ES-I3 (cell line): Measurements from ENCODE around the gene BEX5.
"Not testable (repeated sequence)": the region's sequence is repeated elsewhere in the genome, so short reads cannot be mapped to it uniquely, and the experiment has no call there.

ENCODE experiments used
- H3K36me3 ChIP-seq: 2 replicates; pipeline ENCODE4 v1.6.1; 2013; ENCODE audit warnings: mild to moderate bottlenecking, low read length, control low read depth, moderate library complexity; ENCODE audit not compliant: insufficient read depth
- H3K4me1 ChIP-seq: 2 replicates; pipeline ENCODE4 v1.6.1; 2013; ENCODE audit warnings: mild to moderate bottlenecking, control low read depth, low read length; ENCODE audit not compliant: insufficient read depth
- H3K9ac ChIP-seq: 2 replicates; pipeline ENCODE4 v1.6.1; 2013; ENCODE audit warnings: low read depth, mild to moderate bottlenecking, low read length, moderate library complexity
- H3K9me3 ChIP-seq: 2 replicates; pipeline ENCODE4 v1.6.1; 2013; ENCODE audit warnings: mild to moderate bottlenecking, low read length, moderate library complexity; ENCODE audit not compliant: control insufficient read depth, insufficient read depth

Gene BEX5

GRCh38 chrX:102155806-102156179 lies at the start of gene BEX5:
Gene BEX5, minus strand, starts transcription at chrX:102155977. Its CDS starts 1,712 bp downstream, at chrX:102154265.
- no peaks in the 10 kb centered on the region for H3K4me1 ChIP-seq
- peak within 1 kb of the TSS; percentile 59; the same call in 1 of the 2 replicates for H3K9ac ChIP-seq
- no peaks in the 10 kb centered on the region for H3K36me3 ChIP-seq
- no peaks in the 10 kb centered on the region for H3K9me3 ChIP-seq

DNA sequence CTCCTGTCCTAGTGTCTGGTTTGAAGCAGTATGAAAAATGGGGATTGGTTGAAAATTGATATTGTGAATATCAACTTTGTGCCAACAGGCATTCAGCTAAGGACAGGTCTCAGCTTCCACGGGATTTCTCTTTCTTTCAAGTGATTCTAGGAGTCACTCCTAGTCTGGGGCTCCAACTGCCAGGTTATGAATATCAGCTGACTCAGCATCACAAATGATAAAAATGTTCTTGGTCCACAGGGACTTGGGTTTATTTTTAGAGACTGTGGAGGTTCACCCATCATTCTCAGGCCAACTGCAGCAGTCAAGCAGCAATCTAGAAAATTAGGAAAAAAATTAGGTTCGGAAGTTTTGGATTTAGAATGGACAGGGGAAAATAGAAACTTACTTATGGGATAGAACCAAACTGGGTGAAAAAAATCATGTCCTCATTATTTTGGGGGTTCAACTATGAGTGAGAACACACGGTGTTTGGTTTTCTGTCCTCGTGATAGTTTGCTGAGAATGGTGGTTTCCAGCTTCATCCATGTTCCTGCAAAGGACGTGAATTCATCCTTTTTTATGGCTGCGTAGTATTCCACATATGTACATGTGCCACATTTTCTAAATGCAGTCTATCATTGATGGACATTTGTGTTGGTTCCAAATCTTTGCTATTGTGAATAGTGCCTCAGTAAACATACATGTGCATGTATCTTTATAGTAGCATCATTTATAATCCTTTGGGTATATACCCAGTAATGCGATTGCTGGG lies 30.4 kb upstream of the BEX5 start:
- Histone ChIP-seq H3K9me3 (no peaks in the 10 kb centered on the region), H3K4me1 (no peaks in the 10 kb centered on the region), H3K36me3 (no peaks in the 10 kb centered on the region), H3K9ac (no peak overlapping the region)

GRCh38 chrX:102154900-102155805 lies 624 bp downstream of the BEX5 start:
- no peaks in the 10 kb centered on the region for H3K36me3 ChIP-seq
- peak overlapping the region; percentile 59; the same call in 1 of the 2 replicates for H3K9ac ChIP-seq
- H3K9me3 ChIP-seq: no peaks in the 10 kb centered on the region
- no peaks in the 10 kb centered on the region for H3K4me1 ChIP-seq

DNA sequence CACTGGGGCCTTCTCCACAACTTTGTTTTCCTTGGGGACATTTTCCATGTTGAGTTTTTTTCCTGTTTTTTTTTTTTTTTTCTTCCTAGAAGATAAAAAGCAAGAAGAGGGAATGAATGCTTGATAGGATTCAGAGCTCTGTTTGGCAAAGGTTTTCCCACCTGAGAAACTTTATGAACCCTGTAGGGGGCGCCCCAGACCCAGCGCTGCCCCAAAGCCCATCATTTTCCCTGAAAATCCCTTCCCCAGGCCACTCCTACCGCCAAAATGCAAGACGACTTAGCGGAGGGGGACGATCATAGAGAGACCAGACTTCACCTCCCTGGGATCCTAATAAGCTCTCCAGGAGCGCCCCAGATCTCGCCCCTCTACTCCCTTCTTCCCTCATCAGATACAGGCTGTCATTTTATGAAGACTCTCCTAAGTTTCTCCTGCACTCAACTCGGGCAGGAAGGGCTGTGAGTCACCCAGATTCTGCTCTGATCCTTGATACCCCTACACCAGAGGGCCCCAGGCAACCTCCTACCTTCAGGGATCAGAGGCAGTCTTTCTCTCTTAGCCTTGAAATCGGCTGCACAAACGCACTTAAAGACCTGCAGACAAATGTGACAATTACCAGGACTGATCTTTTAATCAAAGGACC lies 1.4 kb downstream of the BEX5 start:
- H3K4me1 ChIP-seq: no peaks in the 10 kb centered on the region
- no peaks in the 10 kb centered on the region for H3K9me3 ChIP-seq
- no peaks in the 10 kb centered on the region for H3K36me3 ChIP-seq
- H3K9ac ChIP-seq: peak overlapping the region; percentile 59; the same call in 1 of the 2 replicates

DNA sequence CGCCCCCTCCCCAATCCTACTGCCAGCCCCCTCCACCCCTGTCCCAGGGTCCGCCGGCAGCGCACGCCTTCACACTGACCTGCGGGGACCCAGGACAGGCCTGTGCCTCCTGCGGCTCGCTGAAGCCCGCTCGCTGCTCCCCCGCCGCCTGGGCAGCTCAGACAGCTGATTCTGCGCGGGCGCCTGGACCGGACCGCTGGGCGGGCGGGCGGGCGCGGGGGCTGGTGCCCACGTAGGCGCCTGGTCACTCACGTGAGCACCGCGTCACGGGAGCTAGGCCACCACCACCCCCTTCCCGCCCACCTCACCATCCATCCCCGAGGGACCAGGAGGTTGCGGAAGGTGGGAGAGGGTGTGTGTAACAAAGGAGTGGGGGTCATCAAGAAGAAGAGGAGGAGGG lies 13.5 kb downstream of the BEX5 start, which contains the start of gene TCEAL6:
TSS of gene TCEAL6 (minus strand) at position 208 of the 400 bp plus-strand sequence.
- not testable (repeated sequence) for H3K36me3 ChIP-seq, H3K9me3 ChIP-seq, H3K9ac ChIP-seq, H3K4me1 ChIP-seq

DNA sequence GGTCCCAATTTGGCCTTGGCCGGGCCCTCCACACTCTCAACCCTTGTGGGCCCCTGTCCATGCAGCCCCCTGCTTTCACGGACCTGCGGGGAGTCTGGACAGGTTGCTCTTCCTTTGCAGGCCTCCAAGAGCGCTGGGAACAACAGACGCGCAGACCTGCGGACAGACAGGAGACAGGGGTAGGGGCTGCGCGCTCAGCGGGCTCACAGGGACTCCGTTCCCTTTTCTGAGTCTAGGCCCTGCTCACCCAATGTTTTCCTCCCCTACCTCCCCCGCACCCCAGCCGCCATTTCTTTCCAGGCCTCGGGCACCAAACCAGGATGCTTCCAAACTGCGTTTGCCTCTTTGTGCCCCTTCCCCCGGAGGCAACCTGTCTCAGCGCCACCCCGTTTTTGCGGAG lies 14.1 kb downstream of the BEX5 start:
- not testable (repeated sequence) for H3K36me3 ChIP-seq, H3K9ac ChIP-seq, H3K9me3 ChIP-seq, H3K4me1 ChIP-seq

DNA sequence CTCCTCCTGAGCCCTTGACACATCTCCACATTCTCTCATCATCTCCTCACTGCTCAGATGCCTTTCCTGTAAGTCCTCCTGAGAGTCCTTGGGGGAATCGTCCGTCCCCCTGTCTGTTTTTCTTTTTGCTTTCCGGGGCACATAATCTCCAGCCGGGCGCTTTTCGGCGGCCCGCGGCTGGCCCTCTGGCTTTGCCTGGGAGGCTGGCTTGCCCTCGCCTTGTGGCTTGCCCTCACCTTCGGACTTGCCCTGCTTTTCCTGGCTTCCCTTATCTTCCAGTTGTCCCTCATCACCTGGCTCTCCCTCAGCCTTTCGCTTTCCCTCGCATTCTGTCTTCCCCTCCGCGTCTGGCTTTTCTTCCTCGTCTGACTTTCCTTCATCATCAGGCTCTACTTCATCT lies 14.9 kb downstream of the BEX5 start:
- H3K36me3 ChIP-seq, H3K9ac ChIP-seq, H3K4me1 ChIP-seq, H3K9me3 ChIP-seq: not testable (repeated sequence)

GRCh38 chrX:102138064-102138463 lies 17.7 kb downstream of the BEX5 start:
- H3K4me1 ChIP-seq: no peaks in the 10 kb centered on the region
- H3K9ac ChIP-seq: no peak overlapping the region
- H3K36me3 ChIP-seq: no peaks in the 10 kb centered on the region
- H3K9me3 ChIP-seq: no peaks in the 10 kb centered on the region

- no peaks in the 10 kb centered on the region for H3K36me3 ChIP-seq
- H3K9me3 ChIP-seq: no peaks in the 10 kb centered on the region
- no peaks in the 10 kb centered on the region for H3K4me1 ChIP-seq
- H3K9ac ChIP-seq: no peak overlapping the region
Measured at GRCh38 chrX:102129473-102129872, 26.3 kb downstream of the BEX5 start.

GRCh38 chrX:102126863-102127262 lies 28.9 kb downstream of the BEX5 start:
- Histone ChIP-seq H3K9ac (no peak overlapping the region; the same call in 1 of the 2 replicates), H3K36me3 (no peaks in the 10 kb centered on the region), H3K9me3 (no peaks in the 10 kb centered on the region), H3K4me1 (no peaks in the 10 kb centered on the region)

- not testable (repeated sequence) for H3K4me1 ChIP-seq, H3K9me3 ChIP-seq
- peak overlapping the region; percentile 44 for H3K9ac ChIP-seq
Measured at GRCh38 chrX:102126080-102126818, 29.5 kb downstream of the BEX5 start.

DNA sequence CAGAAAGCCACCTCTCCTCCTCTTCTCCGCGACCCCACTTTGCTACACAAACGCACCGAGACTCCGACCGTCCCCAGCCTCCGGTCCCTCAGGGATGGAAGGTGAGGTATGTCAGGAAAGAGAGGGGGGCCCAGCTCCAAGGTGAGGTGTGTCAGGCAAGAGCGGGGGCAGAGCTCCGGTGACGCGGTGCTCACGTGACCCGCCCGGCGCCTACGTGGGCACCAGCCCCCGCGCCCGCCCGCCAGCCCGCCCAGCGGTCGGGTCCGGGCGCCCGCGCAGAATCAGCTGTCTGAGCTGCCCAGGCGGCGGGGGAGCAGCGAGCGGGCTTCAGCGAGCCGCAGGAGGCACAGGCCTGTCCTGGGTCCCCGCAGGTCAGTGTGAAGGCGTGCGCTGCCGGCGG lies 30.3 kb downstream of the BEX5 start, which contains the start of gene TCEAL2:
TSS of gene TCEAL2 (plus strand) at position 244 of the 400 bp plus-strand sequence. CDS start 1,152 bp downstream, outside the sequence.
- H3K4me1 ChIP-seq, H3K9me3 ChIP-seq, H3K36me3 ChIP-seq: not testable (repeated sequence)
- H3K9ac ChIP-seq: peak within 1 kb of the TSS; percentile 53

More at GRCh38 chrX:102126080-102126818, 29.5 kb downstream of the BEX5 start:
- not testable (repeated sequence) for H3K36me3 ChIP-seq

DNA sequence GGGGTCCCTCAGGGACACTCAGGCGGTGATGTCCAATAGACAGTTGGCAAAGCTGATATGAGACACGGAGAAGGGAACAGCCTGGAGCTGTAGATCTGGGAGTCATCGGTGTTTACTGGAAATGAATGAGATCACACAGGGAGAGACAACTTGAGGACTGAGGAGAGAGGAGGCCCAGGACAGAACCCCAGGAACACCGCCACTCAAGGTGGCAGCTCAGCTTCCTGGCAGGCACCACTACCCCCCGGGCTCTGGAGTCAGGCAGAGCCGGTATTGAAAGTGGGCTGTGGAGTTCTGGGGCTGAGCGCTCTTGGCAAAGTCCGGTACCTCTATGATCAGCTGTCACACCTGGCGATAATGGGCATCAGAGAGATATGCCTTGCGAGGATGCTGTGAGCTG lies 30.8 kb downstream of the BEX5 start:
- H3K9ac ChIP-seq: peak overlapping the region; percentile 53; the same call in 1 of the 2 replicates
- not testable (repeated sequence) for H3K9me3 ChIP-seq, H3K4me1 ChIP-seq, H3K36me3 ChIP-seq

- Histone ChIP-seq H3K36me3 (no peaks in the 10 kb centered on the region), H3K4me1 (no peaks in the 10 kb centered on the region), H3K9me3 (0 out of 2 replicates have a peak, but pooled peaks cover 3% of the 10 kb centered on the region), H3K9ac (no peak overlapping the region)
Measured at GRCh38 chrX:102115748-102116147, 40.0 kb downstream of the BEX5 start.
